HG02884 (cell line): Measurements from ENCODE around the gene NTHL1.

ENCODE experiments used
- ATAC-seq: cut with Tn5 transposase; IDR thresholded peaks from one replicate; pipeline ENCODE4 v1.9.1; 2021; ENCODE audit warnings: mild to moderate bottlenecking, moderate library complexity; ENCODE audit not compliant: unreplicated experiment

Gene NTHL1

DNA sequence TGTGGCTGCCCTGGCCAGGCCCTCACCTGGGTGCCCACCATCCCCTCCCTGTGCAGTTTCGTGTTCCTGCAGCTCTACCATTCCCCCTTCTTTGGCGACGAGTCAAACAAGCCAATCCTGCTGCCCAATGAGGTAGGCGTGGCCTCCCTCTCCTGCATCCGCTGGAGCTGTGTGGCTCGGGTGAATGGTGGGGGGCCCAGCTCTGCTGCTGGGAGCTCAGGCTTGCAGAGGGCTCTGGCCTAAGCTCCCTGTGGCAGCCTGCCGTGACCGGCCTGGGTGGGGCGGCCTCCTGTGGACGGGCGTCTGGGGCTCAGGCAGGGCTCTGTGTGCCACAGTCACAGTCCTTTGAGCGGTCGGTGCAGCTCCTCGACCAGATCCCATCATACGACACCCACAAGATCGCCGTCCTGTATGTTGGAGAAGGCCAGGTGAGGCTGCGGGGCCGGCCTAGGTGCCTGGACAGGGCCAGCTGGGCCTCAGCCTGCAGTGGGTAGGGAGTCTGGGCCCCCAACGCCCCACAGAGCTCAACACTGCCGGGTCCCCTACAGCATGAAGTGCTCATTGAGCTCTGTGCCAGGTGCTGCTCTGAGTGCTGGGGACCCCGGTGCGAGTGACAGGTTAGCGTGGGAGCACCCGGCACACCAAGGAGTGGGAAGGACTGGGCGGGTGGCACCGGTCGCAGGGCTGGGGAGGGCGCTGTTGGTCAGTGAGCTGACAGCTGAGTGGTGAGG lies 37.4 kb upstream of the NTHL1 start:
- ATAC-seq, result no peak

DNA sequence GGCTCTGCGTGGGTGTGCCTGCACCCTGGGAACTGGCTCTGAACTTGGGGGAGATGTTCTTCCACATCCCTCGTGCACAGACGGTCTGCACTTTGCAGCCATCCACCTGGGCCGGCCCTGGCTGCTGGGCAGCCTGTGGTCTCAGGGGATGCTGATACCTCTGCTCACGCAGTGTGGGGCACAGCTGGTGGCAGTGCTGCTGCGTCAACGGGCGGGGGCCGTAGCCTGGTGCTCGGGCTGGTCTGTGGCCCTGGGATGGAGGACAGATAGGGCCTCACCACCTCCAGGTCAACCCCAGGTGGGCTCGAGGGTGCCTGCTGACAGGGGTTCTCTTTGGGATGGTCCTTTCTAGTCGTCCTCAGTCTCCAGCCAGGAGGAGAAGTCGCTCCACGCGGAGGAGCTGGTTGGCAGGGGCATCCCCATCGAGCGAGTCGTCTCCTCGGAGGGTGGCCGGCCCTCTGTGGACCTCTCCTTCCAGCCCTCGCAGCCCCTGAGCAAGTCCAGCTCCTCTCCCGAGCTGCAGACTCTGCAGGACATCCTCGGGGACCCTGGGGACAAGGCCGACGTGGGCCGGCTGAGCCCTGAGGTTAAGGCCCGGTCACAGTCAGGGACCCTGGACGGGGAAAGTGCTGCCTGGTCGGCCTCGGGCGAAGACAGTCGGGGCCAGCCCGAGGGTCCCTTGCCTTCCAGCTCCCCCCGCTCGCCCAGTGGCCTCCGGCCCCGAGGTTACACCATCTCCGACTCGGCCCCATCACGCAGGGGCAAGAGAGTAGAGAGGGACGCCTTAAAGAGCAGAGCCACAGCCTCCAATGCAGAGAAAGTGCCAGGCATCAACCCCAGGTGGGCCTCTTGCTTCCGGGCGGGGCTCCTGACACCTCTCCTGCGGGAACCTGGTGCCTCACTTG lies 36.5 kb upstream of the NTHL1 start:
- no peak for ATAC-seq

DNA sequence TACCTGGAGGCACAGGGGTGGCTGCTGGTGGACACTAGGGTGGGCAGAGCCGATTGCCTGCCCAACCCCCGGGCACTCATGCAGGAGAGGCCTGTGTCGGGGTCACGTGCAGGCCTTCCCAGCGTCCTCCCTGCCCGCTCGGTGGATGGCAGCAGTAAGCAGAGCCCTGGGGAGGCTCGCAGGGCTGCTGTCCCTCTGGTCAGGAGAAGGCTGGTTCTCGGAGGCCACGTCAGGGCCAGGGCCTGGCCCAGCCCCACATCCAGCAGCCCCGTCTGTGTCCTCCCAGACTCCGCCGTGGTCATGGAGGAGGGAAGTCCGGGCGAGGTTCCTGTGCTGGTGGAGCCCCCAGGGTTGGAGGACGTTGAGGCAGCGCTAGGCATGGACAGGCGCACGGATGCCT lies 35.8 kb upstream of the NTHL1 start:
- no peak for ATAC-seq

DNA sequence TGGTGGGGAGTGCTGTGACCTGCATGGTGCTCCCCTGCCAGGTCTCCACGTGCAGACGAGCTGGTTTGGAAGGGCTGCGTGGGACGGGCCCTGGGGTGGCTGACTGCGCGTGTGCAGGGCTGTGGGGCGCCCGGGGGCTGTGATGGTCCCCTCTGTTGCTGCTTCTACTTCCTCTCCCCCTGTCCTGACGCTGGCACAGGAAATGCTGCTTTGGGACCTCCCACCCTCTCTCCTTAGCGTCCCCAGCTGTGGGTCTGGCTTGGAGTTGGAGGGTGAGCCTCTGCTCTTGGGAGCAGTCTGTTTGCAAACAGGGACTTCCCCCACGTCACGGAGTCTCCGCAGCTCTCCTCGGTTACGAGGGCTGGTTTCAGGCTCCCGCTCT lies 35.3 kb upstream of the NTHL1 start:
- ATAC-seq, result no peak

DNA sequence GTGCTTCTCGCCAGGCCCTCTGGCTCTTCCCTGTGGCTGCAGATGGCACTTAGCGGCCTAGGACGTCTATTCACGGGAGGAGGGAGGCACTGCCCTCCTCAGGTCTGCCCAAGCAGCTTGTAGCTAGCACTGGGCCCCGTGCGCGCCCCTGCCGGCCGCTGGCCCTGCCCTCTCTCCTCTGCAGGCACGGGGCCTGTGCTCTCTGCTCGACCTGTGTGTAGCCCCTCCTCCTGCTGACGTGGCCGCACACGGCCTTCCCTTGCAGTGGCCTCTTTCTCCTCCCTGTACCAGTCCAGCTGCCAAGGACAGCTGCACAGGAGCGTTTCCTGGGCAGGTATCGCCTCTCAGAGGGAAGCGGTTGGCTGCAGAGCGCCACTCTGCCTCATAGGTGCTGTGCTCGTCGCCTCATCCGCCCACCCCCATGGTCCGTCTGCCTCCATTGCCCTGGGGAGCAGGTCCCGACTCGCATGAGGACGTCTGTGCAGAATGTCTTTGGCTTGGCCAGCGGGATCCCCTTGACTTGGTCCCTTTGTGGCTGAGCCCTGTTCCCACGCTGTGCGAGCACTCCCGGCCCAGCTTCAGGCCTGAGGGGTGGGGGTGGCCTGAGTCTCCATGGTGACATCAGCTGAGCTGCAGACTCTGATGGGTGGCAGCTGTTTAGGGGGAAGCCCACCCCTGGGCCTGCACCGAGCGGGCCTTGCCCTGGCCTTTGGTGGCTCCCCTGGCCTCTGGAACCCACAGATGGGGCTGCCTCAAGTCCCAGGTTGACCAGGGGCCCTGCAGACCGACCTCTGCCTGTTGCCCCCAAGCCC lies 34.7 kb upstream of the NTHL1 start:
- no peak for ATAC-seq

DNA sequence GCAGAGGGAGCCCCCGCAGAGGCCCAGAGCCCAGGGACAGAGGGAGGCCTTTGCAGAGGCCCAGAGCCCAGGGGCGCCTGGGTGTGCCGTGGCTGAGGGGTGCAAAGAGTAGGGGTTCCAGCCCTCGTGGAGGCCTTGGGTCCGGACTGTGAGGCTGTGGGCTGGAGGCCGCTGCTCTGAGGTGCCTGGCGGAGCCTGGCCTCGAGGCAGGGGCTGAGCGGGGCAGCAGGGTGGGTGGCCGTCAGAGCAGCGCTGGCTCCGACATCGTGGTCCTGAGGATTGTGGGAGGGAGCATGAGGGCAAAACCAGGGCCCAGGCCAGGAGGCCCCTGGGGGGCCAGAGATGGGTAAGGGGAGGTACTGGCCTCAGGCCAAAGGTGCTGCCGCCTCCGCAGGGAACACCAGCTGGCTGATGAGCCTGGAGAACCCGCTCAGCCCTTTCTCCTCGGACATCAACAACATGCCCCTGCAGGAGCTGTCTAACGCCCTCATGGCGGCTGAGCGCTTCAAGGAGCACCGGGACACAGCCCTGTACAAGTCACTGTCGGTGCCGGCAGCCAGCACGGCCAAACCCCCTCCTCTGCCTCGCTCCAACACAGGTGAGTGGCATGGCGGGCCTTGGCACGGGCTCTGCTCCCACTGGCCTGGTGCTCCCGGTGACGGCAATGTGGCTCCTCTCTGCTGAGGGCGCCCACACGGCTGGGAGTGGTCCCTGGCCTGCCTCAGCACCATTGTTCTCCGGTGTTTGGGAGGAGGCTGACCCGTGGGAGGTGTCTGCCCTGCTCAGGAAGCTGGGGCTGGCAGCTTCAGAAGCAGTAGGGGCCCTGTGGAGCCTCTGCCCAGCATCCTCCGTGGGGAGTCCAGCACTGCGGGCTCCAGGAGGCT lies 33.8 kb upstream of the NTHL1 start:
- no peak for ATAC-seq

DNA sequence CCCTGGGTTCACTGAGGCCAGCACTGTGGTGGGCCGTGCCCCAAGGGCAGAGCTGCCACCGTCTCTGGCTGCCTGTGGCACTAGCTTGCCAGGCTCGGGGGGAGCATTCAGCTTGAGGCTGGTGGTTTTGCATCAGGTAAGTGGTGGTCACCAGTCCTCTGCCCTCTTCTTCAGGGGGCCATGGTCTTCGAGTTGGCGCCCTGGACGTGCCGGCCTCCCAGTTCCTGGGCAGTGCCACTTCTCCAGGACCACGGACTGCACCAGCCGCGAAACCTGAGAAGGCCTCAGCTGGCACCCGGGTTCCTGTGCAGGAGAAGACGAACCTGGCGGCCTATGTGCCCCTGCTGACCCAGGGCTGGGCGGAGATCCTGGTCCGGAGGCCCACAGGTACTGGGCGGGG lies 32.4 kb upstream of the NTHL1 start:
- no peak for ATAC-seq

DNA sequence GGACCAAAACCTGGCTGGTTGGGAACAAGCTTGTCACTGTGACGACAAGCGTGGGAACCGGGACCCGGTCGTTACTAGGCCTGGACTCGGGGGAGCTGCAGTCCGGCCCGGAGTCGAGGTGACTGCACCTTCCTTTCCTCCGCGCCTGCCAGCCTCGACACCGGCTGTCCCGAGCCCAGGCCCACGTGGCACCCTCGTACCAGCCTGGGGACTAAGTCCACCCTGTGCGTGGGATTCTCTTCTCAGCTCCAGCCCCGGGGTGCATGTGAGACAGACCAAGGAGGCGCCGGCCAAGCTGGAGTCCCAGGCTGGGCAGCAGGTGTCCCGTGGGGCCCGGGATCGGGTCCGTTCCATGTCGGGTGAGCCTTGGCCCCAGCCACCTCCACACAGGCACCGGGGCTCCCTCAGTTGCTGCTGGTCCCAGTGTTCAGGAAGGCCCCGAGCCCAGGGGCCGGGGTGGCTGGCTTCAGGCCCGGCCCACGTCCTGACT lies 31.7 kb upstream of the NTHL1 start:
- ATAC-seq, result no peak

DNA sequence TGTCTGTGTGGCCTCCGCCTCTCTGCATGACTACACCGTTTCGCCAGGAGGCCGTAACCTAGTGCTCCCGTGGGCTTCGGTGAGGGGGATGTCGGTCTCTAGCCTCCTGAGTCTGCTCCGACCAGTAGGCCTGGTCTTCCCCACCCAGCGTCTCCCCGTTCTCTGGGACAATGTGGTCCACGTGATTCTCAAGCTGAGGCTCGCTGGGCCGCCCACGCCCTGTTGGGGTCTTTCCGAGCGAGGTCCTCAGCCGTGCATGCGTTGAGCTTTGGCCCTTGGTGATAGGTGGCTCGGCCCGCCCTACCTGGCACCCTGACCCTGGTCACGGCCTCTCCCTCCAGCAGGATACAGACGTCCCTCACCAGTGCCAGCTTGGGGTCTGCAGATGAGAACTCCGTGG lies 31.1 kb upstream of the NTHL1 start:
- ATAC-seq, result no peak

DNA sequence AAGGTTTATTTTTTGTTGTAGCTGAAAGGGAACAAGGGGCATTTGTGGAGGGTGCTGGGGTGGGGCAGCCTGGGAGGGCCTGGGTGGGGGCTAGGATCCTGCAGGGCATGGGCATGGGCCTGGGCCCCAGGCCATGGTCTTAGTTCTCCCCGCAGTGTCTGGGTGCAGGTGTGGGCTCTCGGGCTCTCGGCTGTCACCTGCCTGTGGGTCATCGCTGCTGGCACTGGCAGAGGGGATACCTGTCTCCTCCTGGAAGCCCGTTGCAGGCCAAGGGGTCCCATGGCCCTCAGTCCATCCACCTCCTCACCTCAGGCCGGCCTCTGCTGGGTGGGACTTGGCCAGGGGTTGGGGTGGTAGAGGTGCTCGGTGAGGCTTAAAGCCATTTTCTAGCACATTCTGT lies 30.5 kb upstream of the NTHL1 start:
- ATAC-seq, result no peak

DNA sequence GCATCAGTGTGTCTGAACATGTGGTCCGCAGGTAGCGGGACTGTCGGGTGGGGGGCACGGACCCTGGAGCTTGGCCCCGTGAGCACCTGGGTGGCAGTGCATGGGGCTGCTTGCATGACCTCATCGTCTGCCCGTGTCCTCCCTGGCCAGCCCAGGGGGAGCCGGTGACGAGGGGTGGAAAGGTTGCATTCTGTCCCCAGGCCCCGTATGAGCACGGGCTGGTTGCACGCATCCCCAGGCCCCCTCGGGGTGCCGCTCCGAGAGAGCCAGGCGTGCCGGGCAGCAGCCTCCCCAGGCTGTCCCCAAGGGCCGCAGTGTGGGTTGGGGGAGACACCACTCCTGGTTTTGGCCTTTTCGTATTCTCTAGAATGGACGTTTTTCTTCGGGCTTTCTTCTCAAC lies 30.1 kb upstream of the NTHL1 start:
- no peak for ATAC-seq

DNA sequence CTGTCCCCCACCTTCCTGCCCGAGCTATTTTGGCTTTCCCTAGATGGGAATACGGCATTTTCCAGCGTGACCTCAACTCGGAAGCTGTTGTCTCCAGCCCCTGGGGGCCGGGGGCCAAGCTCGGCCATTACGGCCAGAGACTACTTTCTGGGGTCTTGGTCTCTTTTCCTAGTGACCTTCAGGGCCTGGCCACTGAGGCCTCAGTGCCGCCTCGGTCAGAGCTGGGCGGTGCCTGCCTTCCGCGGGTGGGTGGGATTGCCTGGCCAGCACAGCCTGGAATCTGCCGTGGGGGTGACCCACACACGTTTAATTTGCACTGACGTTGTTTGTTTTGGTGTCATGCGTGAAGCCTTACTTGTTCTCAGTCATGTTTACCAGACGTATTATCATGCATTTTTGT lies 29.4 kb upstream of the NTHL1 start:
- ATAC-seq, result no peak

DNA sequence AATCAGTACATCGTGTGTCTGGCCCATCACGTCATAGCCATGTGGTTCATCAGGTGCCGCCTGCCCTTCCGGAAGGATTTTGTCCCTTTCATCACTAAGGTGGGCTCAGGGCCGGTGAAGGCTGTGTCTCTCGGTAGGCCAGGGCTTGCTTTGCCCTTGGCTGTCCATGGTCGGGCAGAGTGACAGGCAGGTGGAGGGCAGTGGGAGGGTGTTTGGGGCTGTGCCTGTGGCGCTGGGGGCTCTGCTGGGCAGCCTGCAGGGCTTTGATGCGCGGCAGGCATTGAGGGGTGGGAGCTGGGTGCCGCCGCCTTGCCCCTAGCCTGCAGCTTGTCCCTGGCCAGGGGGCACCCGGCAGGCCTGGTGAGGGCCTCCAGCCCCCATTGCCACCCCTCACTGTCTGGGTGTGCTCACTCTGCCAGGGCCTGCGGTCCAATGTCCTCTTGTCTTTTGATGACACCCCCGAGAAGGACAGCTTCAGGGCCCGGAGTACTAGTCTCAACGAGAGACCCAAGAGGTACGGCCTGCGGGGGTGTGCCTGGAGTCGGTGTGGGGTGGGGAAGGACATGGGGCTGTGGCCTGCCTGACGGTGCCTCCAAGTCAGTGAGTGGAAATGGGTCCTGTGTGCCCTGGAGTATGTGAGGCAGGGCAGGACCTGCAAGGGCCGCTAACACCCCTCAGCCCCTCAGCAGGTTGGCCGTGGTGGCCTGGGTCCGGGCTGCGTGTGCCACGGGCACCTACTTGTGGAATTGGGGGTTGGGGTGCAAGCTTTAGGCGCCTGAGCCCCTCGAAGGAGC lies 28.6 kb upstream of the NTHL1 start:
- no peak for ATAC-seq

DNA sequence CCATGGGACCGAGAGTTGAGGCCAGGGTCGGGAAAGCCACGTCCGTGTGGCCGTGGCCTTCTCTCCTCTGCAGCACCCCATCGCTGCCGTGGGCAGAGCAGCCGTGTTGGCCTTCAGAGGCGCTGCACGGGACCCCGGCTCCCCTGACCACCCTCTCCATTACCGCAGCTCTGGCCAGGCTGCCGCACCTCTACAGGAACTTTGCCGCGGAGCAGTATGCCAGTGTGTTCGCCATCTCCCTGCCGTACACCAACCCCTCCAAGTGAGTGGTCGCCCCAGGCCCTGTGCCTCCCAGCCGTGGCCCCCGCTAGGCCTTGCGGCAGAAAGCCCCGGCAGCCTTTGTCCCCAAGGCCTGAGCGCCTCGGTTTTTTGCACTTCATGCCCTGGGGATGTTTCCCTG lies 28.0 kb upstream of the NTHL1 start:
- no peak for ATAC-seq

DNA sequence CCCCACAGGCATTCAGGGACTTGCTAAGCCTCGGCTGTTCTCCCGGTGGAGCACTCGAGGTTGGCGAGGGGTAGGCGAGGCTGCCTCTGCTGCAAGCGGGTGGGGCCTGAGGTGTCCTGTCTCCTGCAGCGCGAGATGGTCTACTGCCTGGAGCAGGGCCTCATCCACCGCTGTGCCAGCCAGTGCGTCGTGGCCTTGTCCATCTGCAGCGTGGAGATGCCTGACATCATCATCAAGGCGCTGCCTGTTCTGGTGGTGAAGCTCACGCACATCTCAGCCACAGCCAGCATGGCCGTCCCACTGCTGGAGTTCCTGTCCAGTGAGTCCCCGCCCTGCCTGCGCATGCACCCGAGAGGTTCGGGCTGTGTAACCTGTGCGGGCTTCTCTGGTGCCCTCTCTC lies 26.4 kb upstream of the NTHL1 start:
- no peak for ATAC-seq

DNA sequence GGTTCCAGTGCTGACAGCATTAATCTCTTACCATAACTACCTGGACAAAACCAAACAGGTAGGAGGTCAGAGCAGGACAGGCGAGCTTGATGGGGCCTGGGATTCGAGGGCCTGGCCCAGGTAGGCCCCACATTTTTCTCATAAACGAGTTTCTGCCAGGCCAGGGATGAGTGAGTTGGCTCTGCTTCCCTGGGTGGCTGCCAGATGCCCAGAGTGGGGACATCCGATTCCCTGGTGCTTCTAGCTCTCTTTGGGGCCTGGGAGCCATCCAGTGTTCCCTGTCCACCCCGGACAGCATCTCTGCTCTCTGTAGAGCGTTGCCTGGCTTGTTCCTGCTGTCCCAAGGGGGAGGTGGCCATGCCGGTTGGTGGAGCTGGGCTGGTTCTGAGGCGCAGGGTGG lies 25.3 kb upstream of the NTHL1 start:
- no peak for ATAC-seq

DNA sequence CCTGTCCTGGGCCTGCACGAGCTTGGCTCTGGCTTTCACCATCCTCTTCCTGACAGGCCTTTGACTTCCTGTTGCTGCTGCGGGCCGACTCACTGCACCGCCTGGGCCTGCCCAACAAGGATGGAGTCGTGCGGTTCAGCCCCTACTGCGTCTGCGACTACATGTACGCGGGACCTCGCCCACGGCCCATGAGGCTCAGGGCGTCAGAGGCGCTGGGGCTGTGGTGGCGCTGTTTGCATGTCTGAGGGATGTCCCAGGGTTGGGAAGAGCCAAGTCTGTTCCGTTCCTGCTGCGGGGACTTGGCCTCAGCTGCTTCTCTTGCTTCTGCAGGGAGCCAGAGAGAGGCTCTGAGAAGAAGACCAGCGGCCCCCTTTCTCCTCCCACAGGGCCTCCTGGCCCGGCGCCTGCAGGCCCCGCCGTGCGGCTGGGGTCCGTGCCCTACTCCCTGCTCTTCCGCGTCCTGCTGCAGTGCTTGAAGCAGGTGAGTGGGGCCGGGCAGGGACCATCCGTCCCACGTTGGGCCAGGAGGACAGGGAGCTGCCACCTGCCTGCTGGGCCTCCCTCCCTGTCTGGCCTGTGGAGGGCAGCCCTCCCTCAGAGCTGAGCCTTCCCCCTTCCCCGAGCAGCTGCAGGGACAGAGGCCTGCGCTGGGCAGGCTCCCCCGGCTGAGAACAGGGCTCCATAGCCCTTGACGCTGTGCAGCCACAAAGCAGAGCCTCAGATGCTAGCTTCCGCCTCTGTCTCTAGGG lies 24.0 kb upstream of the NTHL1 start:
- no peak for ATAC-seq

DNA sequence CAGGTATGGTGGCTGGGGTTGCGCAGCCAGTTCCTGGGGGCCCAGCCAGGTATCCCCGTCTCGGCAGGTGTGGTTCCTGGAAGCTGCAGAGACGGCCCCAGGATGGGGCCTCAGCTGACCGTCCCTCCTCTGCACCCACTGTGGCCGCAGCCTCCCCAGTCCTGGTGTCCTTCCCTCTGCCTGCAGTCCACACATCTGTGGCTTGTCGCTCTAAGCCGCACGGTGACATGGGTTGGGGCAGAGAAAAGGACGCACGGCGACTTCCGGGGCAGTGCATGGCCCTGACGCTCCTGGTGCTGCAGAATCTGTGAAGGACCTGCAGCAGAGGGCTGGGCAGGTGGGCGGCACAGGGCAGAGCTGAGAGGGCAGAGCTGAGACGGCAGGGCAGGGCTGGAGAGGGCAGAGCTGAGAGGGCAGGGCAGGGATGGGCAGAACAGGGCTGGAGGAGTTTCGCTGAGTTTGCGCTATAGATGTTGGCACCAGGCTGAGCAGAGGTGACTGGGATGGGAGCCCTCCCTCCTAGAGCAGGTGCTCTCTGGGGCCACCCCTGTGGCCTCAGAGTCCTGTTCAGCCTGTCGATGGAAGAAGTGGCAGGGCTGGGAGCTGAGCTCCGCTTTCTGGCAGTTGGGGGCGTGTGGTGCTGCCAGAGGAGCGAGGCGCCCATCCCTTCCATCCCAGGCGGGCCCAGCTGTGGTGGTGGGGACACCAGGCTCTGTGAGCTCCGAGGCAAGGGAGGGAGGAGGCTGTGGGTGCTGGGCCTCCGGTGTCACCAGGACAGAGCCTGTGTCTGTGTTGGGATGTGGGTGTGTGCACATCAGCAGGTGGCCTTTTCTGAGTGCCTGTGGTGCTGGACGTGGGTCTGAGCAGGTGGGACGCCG lies 23.2 kb upstream of the NTHL1 start:
- no peak for ATAC-seq
